ENCODE results near the gene GRHL1.

Gene GRHL1

DNA sequence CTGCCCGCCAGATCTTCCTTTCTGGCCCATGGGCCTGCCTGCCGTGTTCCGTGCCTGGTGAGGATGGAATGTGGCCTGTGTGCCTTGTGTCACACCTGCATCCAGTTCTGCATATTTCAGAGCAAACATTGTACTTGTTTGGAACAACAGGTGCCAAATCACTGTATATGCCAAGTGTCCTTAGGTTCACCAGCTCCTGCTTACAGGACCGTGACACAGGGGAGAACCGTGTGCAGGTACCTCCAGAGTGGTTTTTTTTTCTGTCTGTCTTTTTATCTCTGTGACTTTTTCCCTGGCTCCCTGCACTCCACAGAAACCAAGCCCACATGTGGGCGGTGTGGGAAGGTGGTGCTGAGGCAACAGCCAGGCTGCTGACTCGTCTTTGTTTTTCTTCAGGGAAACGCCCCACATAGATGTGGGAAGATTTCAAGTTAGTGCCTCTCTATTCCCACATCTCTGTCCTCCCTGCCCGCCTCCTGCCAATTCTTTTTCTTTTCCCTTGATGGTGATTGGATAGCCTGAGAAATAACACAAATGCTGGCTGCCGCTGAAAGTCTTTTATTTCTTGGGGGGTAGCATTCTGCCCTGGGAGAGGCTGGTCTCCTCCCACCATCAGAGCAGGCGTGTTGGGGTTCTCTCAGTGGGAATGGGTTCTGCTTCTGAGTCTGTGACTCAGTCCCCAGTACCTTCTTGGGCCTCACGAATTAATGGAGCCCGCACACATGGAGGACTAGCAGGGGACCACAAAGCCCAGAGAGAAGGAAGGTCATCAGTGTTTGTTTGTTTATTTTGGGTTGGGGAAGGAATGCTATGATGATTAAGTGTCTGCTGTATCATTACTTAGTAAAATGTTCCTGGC, 21.4 kb downstream of the GRHL1 start:
- DNase-seq, result no peak

DNA sequence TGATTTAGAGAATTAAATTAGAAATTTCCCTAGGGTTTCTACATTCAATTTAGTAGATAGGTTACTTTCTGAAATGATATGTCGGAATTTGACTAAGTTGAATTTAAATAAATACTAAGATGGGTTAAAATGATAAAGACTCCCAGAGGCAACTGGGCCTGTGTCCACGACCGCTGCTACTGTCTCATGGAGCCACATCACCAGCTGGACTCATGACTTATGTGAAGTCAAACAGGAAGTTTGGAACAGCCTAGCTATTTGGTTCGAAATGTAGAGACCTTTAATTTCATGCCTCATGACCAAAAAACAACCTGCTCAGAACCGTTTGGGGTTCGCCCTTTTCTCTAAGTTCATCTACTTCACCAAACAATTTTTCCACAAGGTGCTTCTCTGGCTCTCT, 22.2 kb downstream of the GRHL1 start:
- no peak for DNase-seq

DNA sequence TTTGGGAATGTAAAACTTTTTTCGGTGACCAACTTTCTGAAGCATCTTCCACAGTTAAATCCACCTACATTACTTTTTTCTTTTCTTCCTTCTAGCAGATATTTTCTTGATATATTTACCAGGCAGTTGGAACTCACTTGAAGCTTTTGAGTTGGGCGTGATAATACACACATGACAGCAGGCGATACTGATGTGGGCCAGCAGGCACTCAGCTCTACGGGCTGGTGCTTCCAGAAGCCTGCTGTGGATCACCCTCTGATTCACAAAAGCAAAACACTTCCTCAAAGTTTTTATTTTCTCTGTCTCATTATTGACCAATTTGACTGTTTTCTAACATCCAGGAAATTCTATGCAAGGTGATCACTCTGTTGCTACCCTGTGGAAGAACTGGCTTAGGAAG, 22.9 kb downstream of the GRHL1 start:
- DNase-seq, result no peak

DNA sequence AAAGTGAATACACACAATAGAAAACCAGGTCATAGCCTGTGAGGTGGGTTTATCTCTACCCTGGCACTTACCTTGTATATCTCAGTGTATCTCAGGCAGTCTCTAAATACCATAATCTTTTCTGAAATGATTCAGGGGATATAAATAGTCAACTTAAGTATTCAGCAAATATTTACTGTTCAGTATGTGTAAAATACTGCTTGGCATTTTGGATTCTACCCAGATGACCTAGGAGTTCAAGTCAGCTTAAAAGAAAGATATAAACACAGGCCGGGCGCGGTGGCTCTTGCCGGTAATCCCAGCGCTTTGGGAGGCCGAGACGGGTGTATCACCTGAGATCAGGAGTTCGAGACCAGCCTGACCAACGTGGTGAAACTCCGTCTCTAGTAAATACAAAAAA, 23.8 kb downstream of the GRHL1 start:
- DNase-seq, result no peak

DNA sequence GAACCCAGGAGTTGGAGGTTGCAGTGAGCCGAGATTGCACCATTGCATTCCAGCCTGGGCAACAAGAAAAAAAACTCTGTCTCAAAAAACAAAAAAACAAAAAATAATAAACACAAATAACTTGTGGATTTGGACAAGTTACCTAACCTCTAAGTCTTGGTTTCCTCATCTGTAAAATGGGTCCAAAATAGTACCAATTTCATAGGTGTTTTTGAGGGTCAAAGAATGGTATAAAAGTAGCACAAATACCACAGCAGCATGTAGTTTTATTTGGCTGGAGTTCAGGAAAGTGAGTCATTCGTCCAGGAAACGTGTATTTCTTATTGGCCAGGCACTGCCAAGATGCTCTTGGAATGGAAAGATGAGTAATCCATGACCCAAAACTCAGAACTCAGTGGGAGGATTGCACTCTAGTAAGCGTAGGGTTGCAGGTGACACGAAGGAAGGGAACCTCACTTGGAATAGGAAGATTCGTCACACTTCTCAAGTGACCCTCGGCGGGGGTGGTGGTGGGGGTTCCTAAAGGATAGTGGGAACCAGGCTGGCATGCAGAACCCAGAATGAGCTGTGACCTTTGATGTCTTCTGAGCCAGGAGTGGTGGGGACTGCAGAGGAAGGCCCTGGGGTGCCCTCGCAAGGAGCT, 24.4 kb downstream of the GRHL1 start:
- DNase-seq, result no peak

DNA sequence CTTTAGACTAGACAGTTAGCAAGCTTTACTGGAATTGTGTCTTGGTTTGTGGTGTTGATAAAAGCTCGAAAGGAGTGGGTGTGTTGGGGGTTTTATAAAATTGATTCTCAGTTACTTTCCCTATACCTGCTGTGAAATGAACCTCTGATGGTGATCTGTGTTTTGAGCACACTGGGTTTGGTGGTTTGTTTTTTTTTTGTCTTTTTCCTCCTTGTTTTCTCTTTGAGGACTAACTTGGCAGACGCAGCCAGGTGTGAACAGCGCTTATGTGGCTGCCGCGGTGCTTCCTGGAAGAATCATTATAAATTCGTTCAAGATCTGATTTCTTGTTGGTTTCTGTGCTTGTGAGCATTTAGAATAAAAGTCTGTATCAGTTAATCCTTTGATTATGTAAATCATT, 28.5 kb downstream of the GRHL1 start:
- DNase-seq, result no peak

DNA sequence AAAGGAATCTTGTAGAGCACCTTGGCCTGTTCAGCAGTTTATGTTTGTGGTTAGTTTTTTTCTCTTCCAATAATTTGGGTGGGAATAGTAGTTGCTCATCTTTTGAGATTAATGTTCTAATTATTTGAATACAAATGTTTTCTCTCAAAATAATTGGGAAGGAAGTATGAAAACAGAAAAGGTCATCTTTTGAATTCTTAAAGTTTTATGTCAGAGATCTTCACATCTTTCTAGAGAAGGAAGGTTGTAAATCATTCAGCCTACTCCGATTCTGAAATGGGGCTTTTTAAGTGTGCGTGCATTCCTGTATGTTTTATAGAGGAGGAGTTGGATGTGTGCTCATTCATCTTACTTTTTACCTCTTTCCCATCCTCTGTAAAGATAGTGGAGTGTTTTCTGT, 29.0 kb downstream of the GRHL1 start:
- DNase-seq, result no peak

DNA sequence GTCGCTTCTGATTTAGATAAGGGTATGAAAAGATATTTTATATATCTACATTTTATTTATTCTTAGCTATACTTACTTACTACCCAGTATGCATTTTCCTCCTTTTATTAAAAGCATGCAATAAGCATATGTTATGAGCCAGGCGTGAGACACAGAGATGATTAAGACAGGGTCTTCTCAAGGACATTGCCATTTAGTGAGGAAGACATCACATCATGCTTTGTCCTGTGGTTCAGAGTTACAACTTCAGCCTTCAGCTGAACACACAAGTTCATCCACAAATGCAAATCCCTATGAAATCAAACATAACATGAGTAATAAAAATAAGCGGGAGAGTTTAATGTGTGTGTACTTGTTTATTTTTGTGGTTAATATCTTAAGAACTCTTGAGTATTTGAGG, 30.2 kb downstream of the GRHL1 start:
- DNase-seq, result no peak

DNA sequence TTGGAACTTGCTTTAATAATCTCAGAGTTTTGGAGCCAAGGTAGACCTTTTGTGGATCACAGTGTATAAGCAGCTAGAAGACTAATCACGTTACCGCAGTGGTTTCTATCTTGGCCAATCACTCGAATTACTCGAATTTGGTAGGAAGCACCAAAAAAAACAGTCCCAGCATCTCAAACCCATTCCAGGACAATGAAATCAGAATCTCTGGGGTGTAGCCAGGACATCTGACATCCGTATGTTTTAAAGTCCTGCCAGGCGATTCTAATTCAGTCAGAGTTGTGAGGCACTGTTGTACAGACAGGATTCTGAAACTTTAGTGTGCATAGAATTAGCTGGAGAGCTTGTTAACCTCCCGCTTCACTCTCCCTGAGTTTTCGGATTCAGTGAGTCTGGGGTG, 30.8 kb downstream of the GRHL1 start:
- peak; percentile 56 for DNase-seq

DNA sequence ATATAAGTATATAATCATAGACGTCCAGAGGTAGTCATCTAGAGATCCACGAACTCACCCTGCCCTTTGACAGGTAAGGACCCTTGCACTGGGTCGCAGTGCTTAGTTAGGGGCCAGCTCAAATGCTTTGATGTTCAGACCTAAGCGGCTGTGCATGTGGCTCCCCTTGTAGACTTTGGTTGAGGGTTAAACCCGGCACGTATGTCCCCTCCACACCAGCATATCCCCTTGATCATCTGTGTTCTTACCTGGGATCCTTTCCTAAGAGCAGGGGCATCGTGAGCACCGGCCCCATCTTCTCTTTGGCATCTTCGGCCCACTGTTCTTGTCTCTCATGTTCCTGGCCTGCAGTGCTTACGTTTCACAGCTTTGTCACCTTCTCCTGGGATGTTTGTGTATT, 31.4 kb downstream of the GRHL1 start:
- DNase-seq, result no peak

DNA sequence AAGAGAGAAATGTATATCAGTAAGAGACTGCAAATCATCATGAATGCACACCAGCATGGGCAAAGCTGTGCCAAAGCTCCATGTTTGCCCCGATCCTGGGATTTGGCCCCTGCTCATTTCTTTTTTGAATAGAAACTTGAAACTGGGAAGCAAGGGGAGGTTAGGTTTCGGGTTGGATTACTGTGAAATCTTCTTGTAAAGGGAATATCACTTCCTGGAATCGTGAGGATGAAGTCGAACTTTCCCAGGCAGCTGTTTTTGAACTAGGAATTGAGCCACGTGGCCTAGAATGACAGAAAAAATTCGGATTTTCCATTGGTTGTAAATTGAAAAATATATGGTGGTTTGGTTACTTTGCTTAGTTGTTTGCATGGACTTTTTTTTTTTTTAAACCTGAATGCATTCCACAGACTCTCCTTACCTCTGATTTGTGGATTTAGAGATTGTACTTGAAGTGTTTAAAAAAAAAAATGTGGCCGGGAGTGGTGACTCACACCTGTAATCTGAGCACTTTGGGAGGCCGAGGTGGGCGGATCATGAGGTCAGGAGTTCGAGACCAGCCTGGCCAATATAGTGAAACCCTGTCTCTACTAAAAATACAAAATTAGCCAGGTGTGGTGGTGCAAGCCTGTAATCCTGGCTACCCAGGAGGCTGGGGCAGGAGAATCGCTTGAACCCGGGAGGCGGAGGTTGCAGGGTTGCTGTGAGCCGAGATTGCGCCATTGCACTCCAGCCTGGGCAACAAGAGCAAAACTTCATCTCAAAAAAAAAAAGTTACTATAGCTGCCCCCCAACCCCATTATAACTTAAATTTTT, 32.1 kb downstream of the GRHL1 start:
- DNase-seq, result no peak

DNA sequence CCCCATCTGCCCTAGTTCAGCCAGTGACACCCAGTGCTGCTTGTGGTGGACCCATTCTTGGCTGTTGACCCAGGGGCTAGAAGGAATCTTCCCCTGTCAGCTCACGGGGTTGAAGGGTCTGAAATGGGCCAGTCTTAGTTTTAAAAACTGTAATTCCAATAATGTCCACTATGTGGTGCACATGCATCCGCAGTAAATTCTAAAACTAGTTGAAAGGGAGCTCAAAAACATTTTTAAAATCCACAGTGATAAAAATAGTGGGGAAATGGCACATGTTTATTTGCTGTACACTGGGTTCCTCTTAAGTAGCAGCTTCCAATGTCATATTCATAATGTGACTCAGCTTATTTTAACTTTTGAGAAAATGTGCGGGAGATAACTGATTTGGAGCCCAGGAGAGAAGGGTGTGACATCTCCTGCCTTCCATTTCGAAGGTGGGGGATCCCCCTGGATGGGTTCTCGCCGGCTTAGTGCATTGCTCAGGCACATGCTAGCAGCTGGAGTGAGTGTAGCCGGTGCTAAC, 32.8 kb downstream of the GRHL1 start:
- DNase-seq, result no peak

DNA sequence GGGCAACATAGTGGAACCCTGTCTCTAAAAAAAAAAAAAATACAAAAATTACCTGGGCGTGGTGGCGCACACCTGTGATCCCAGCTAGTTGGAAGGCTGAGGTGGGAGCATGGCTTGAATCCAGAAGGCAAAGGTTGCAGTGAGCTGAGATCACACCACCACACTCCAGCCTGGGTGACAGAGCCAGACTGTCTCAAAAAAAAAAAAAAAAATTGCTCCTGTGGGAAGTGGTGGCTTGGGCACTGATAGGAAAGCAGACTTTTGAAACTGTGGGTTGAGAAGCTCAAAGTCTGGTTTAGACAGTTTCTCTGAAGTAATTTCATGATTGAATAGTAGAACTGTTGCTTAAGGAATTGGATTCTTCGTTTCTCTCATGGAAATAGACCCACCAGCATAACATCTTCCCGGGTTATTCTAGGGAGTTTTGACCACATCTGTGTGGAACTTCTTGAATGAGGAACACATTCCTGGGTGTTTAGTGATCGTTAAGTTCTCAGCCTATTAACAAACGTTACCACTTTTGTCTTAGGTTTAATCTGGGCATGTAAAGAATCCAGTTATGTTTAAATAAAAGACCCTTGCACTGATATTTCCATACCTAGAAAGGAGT, 33.5 kb downstream of the GRHL1 start:
- no peak for DNase-seq

DNA sequence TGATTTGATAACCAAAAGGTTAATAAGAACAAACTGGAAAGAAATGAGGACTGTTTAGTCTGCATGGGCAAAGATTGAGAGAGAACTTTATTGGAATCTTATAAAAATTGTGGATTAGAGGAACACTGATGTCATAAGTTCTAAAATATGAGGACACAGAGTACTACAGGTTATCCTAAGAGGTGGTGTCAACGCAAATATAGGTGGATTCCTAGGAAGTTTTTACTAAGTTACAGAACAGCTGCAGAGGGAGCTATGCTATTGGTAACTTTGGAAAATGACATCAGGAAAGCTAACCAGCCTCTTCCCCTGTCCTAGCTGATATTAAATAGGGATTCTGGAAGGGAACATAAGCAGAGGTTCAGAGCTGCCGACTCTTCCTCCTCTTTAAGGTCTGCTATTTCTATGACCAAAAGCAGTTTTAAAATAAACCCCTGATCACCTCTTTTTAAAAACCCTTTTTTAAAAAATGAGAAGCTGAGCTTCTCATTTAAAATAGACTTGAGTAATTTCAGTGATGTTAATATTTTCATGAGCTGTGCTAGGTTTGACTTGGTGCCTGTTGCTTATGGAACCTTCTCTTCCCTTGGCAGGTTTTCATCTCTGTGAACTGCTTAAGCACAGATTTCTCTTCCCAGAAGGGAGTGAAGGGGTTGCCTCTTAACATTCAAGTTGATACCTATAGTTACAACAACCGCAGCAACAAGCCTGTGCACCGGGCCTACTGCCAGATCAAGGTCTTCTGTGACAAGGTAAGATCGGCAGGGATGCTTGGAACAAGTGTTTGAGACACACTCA, 34.2 kb downstream of the GRHL1 start:
- no peak for DNase-seq

DNA sequence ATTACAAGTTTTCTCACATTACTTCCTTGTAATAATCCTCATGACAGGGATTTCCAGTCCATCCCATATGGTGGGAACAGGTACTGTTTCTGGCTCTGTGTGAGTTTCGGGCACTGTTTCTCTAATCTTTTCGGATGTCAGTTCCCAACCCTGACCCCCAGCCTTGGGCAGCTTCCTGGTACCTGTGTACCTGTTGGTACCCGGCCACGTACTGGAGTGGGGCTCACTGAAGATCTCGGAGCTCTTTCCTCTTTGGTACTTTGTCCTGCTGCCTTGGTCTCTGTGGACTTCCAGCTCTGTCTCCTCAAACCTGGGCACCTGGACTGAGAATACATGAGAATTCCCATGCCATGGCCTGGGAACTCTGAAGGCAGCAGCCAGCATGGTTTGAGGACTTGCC, 36.8 kb downstream of the GRHL1 start:
- no peak for DNase-seq

DNA sequence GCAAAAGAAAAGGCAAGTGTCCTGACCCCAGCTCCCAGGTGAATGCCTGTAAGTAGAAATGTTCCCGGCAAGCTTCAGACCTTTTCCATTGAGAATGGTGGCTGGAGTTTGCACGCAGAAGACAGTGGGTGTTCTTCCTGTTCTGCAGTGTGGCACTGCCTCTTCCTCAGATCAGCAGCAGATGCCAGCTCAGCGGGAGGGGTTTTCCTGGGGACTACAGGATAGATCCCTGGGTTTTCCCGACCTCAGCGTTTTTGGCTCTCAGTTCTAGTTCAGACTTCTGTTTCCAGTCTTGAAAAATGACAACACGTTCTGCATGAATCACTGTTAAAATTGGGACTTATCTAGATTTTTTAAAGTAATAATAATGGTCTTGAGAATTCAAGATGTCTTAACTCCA, 39.2 kb downstream of the GRHL1 start:
- DNase-seq, result no peak

DNA sequence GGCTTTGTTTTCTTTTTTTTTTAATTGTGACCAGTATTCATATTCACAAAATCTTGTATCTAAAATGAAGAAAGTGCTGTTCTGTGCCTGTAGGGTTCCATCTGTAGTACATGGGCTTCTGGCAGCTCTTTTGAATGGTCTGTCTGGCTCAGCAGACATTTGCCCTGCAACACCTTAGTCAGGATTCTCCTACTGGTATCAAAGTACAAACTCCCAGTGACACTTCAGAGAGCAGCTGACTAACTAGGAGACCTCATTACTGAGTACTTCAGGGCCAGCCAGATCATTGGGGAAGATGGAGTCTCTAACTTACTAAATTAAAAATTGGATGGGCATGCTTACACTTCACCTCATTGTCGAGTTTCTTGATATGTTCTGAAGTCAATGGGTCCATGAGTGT, 39.7 kb downstream of the GRHL1 start:
- no peak for DNase-seq

DNA sequence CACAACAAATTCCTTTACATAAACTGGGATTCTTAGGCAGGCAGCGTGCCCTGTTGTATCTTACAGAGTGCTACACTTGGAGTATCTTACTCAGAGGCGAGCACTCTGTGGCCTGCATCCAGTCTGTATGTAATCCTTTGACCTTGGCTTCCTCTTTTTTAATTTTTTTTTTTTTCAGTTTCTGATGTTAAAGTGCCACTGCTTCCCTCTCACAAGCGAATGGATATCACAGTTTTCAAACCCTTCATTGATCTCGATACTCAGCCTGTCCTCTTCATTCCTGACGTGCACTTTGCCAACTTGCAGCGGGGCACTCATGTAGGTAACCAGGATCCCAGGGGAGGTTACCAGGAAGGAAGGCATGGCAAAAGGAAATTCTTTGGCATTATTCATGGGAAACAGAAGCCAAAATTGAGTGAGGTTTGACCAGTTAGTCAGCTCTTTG, 40.4 kb downstream of the GRHL1 start:
- DNase-seq, result no peak

DNA sequence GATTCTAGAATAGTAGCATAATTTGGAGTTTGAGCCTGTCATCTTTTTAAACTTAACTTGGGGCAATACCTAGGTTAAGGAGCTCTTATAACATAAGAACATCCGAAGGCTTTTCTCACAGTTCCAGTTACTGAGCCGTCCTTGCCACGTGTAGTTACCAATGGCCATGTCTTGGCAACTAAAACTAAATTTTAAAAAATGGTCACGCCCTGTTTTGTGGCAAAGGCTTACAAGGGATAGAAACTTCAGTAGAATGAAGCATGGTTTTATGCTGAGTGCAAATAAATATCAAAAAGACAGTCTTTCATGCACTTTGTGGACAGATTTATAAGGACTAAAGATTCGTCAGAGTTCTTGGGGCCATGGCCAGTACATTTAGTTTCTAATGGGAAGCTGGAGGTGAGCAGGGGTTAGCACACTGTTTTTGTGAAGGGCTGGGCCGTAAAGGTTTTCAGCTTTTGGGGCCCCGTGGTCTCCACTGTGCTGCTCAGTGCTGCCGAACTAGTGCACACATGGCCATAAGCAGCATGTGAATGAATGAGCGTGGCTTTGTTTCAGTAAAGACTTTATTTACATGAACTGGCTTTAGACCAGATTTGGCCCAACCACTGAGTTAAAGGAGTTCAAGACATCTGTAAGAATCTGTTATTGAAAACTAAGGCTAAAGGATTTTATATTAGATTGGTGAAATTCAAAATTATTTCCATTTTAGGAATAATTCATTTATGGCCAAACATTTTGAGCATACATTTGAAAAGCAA, 41.1 kb downstream of the GRHL1 start:
- no peak for DNase-seq

DNA sequence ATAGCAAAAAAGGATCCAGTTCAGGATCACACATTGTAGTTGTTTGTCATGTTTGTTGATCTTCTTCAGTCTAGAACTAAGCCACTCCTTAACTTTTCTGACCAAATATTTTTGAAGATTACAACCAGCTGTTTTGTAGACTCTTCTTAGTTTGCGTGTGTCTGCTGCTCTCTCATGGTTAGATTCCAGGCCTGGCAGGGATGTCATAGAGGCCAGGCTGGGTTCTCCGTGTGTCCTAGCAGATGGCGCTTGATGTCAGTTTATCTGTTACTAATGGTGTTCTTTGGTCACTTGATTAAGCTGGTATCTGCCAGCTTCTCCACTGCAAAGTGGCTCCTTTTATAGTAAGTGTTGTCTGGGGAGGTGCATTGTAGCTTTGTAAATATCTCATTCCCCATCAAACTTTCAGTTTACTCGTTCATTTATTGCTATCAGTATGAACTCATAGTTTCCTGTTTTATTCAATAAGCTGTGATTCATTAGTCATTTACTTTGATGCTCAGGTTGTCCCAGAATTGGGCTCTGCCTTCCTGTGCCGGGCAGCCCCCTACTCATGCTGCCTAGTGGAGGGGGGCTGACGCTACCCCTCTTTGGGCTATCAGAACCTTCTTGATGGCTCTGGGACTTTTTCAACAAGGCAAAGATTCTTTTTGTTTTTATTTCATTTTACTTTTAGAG, 42.1 kb downstream of the GRHL1 start:
- no peak for DNase-seq

DNA sequence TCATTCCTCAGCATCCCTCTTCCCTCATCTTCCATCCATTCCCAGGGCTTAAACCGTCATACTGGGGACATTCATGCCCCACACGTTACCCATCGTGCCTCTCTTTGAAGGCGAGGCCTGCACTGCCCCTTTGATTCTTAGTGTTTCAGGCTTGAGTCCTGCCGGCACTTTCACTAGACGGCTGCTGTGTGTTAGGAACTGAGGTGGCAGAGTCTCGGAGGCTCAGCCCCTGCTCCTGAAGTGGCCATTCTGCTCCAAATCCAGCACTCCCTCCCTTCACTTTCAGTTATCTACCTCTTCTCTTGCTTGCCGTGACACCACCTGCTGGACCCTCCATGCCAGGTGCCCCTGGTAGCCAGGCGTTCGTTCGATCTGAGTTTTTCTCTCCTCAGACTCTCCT, 43.0 kb downstream of the GRHL1 start:
- DNase-seq, result no peak

Measured in left hindlimb (tissue), 1 donor.